NT2/D1 (cell line): ENCODE data around the gene CERKL.
A peak's percentile ranks its signal among the peaks of the same experiment; 100 is the strongest.

Experiments used
- DNase-seq: peaks from one replicate; pipeline ENCODE4 v3.0.0-alpha.2; 2011; ENCODE audit warnings: low read depth, low spot score
- H3K27me3 ChIP-seq: 2 replicates; pipeline ENCODE4 v1.6.0; 2011; ENCODE audit warnings: mild to moderate bottlenecking; ENCODE audit not compliant: insufficient read length, insufficient read depth
- H3K36me3 ChIP-seq: 2 replicates; pipeline ENCODE4 v1.6.1; 2011; ENCODE audit warnings: mild to moderate bottlenecking, low read length, mixed read lengths; ENCODE audit not compliant: insufficient read depth, insufficient read length
- H3K4me1 ChIP-seq: 2 replicates; pipeline ENCODE4 v1.5.1; 2011; ENCODE audit not compliant: insufficient read depth, insufficient read length
- H3K4me3 ChIP-seq: 2 replicates; pipeline ENCODE4 v1.5.1; 2011; ENCODE audit warnings: low read depth; ENCODE audit not compliant: insufficient read length
- H3K9ac ChIP-seq: 2 replicates; pipeline ENCODE4 v1.6.0; 2011; ENCODE audit warnings: low read depth; ENCODE audit not compliant: insufficient read length
- H3K9me3 ChIP-seq: 2 replicates; pipeline ENCODE4 v1.5.1; 2011; ENCODE audit warnings: mild to moderate bottlenecking, low read length; ENCODE audit not compliant: insufficient read depth
- SUZ12 ChIP-seq: IDR thresholded peaks from 2 replicates; pipeline ENCODE4 v1.6.1; 2011; ENCODE audit not compliant: insufficient read length, insufficient read depth; ENCODE audit errors: extremely low read depth
- YY1 ChIP-seq: IDR thresholded peaks from 2 replicates; pipeline ENCODE4 v1.6.1; 2011; ENCODE audit not compliant: insufficient read length, insufficient read depth
- ZNF274 ChIP-seq: IDR thresholded peaks from 2 replicates; pipeline ENCODE4 v1.6.1; 2011; ENCODE audit warnings: mild to moderate bottlenecking, low read depth, low read length

The CERKL gene

GRCh38 chr2:181573140-181573736, 83.7 kb downstream of the CERKL start:
- peak; percentile 22 for DNase-seq
- Histone ChIP-seq H3K9ac (no peak overlapping the region), H3K4me3 (no peak overlapping the region), H3K4me1 (no peaks in the 10 kb centered on the region), H3K36me3 (no peaks in the 10 kb centered on the region), H3K9me3 (no peaks in the 10 kb centered on the region), H3K27me3 (no peaks in the 10 kb centered on the region)
- no peak for TF ChIP-seq SUZ12
- TF ChIP-seq ZNF274, result no peak
- no peak for TF ChIP-seq YY1

GRCh38 chr2:181570833-181571661, 85.9 kb downstream of the CERKL start:
- DNase-seq, result no peak
- no peak for TF ChIP-seq SUZ12
- TF ChIP-seq YY1, result no peak
- TF ChIP-seq ZNF274, result no peak
- H3K4me1 ChIP-seq, result no peaks in the 10 kb centered on the region
- no peaks in the 10 kb centered on the region for H3K36me3 ChIP-seq
- no peaks in the 10 kb centered on the region for H3K9me3 ChIP-seq
- H3K9ac ChIP-seq, result no peak overlapping the region
- no peaks in the 10 kb centered on the region for H3K27me3 ChIP-seq
- no peak overlapping the region for H3K4me3 ChIP-seq

GRCh38 chr2:181570059-181570458, 86.8 kb downstream of the CERKL start:
- Histone ChIP-seq H3K27me3 (no peaks in the 10 kb centered on the region), H3K4me3 (no peak overlapping the region), H3K36me3 (no peaks in the 10 kb centered on the region), H3K9me3 (no peaks in the 10 kb centered on the region), H3K4me1 (no peaks in the 10 kb centered on the region), H3K9ac (no peak overlapping the region)
- DNase-seq, result no peak
- no peak for TF ChIP-seq ZNF274

DNA sequence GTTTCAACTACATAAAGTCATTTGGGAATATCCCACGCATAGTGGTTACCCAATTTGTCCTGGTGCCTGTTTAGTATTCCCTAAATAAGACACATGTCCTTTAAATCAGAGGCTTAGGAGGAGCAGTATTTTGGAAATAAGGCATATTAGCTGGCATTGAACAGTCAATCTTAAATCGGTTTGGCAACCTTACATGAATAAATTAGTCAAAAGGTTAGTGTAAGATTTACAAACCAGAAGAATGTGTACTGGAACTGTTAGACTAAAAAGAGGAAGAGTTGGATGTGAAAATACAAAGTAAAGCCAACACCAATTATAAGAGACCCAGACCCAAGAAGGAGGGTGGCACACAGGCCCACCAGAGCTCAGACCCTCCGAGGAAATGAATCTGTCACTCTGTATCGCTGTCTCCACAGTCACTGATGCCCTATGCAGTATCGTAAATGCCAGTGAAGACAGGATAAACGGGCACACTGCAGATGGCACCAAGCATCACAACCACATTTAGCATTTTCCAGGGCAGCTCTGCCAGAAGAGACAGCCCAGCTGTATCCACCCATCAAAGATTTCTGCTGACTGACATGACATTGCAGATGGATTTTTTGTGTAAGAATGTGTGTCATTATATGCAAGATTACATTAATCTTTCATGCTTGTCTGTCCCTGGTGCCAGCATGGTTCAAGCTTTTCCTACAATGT, 90.4 kb downstream of the CERKL start:
- Histone ChIP-seq H3K4me1 (no peaks in the 10 kb centered on the region), H3K9ac (no peak overlapping the region), H3K4me3 (no peak overlapping the region), H3K27me3 (no peaks in the 10 kb centered on the region), H3K9me3 (no peaks in the 10 kb centered on the region), H3K36me3 (no peaks in the 10 kb centered on the region)
- no peak for DNase-seq
- no peak for TF ChIP-seq YY1
- no peak for TF ChIP-seq SUZ12
- TF ChIP-seq ZNF274, result no peak

DNA sequence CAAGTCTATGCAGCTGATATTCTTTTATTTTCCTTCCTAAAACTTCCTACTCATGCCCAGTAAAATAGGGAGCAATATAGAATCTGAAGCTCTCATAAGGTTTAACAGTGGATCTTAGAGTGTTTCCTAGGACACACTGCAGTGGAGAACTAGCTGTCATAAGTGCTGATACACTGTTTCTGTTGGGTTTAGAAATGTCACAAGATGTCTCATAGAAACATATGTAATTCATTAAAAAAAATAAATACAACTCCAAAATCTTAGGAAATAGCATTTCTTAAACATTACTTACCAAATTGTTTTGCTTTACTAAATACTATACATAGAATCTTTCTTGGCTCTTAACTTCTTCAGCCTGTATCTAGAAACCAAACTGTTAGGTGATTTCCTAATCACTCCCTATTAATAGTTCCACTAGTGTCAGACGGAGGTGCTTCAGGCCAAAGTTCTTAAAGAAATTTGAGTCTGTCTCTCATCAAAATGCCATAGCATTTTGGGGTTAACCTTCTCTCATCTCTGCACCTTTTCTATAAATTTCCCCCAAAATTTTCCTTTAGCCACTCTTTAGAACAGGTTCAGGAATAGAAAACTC, 93.7 kb downstream of the CERKL start:
- Histone ChIP-seq H3K36me3 (no peaks in the 10 kb centered on the region), H3K27me3 (no peaks in the 10 kb centered on the region)
- no peak for DNase-seq

DNA sequence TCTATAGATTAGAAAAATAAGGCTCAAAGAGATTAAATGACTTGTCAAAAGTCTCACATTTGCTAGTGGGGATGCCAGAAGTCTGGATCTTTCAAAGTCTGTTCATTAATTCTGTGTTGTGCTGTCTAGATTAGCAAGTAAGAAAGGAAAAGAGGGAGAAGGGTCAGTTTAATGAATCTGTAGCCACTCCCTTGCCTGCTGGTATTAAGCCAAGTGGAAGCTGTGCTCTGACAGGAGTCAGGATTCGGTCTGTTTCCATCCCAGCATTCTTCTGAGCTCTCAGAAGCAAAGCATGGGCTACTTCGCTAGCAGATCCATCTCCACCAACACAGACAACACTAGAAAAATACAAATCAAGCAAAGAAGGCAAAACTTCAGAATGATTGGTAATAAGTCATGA, 98.5 kb downstream of the CERKL start:
- no peak for DNase-seq
- Histone ChIP-seq H3K9ac (no peak overlapping the region), H3K4me1 (no peaks in the 10 kb centered on the region), H3K9me3 (no peaks in the 10 kb centered on the region), H3K4me3 (no peak overlapping the region), H3K36me3 (no peaks in the 10 kb centered on the region), H3K27me3 (no peaks in the 10 kb centered on the region)
- TF ChIP-seq YY1 (no peak), SUZ12 (no peak), ZNF274 (no peak)

More for the DNA sequence above, 93.7 kb downstream of the CERKL start:
- Histone ChIP-seq H3K9me3 (no peaks in the 10 kb centered on the region), H3K9ac (no peak overlapping the region), H3K4me3 (no peak overlapping the region), H3K4me1 (no peaks in the 10 kb centered on the region)
- TF ChIP-seq SUZ12 (no peak), ZNF274 (no peak), YY1 (no peak)

DNA sequence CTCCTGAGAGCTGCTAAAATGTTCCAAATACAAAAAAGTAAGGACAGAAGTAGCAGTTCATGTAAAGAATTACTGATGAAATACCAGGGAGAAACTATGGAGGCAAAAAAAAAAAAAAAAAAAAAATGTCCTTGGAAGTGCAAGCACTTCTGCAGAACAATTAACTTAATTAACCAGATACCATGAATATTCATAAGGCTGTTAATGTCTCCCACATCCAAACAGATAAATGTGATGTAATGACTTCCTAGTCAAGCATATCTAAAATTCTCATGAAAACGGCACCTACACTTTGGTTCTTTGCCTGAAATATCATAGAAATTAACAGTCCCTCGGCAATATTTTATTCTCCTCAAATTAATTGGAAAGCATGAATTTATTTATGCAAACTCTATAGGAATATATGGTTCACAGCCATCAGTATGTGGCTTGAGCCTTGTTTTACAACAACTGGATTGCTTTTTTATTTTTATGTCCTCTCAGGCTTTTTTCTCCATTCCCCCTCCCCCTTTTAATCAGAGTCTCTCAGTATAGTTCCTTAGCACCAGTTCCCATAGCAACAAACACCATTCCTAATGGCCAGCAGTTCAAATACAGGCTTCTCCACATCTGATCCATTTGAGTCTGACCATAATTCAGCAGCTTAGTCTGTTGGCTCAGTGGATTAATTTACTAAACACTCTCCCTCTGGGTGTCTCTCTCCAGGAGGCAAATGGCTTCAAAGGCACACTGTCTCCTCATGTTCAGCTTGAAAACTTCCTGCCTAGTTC, 102.7 kb downstream of the CERKL start:
- H3K4me3 ChIP-seq, result no peak overlapping the region
- no peaks in the 10 kb centered on the region for H3K36me3 ChIP-seq
- H3K4me1 ChIP-seq, result no peaks in the 10 kb centered on the region
- H3K9me3 ChIP-seq, result no peaks in the 10 kb centered on the region
- no peaks in the 10 kb centered on the region for H3K27me3 ChIP-seq
- TF ChIP-seq SUZ12, result no peak
- TF ChIP-seq ZNF274, result no peak
- no peak overlapping the region for H3K9ac ChIP-seq
- DNase-seq, result no peak
